GM10266 (cell line): Measurements from ENCODE around the gene HOXD3.

Source experiments
- DNase-seq: peaks from one replicate; pipeline ENCODE4 v3.0.0; 2012; ENCODE audit errors: extremely low spot score
- CTCF ChIP-seq: IDR thresholded peaks from 2 replicates; pipeline ENCODE4 v1.5.1; 2012; ENCODE audit warnings: mild to moderate bottlenecking, low read depth; ENCODE audit not compliant: control insufficient read depth, insufficient read depth; ENCODE audit errors: missing control alignments

The HOXD3 gene

GRCh38 chr2:176117823-176118371 lies 39.2 kb upstream of the HOXD3 start:
- no peak for TF ChIP-seq CTCF
- no peak for DNase-seq

GRCh38 chr2:176118601-176119339 lies 38.3 kb upstream of the HOXD3 start:
- TF ChIP-seq CTCF = peak; percentile 34
- peak; percentile 67 for DNase-seq

GRCh38 chr2:176120364-176121189 lies 36.5 kb upstream of the HOXD3 start:
- TF ChIP-seq CTCF = no peak
- DNase-seq = no peak

GRCh38 chr2:176121190-176122051 lies 35.7 kb upstream of the HOXD3 start:
- DNase-seq = no peak
- TF ChIP-seq CTCF = no peak

GRCh38 chr2:176122052-176122682 lies 34.9 kb upstream of the HOXD3 start:
- no peak for DNase-seq
- TF ChIP-seq CTCF = no peak

- no peak for TF ChIP-seq CTCF
- no peak for DNase-seq
Observed at GRCh38 chr2:176122683-176123410, 34.3 kb upstream of the HOXD3 start, which contains the start of gene HOXD9. Gene HOXD9 (plus strand): TSS chr2:176122719. CDS start chr2:176122769, 50 bp downstream.
